ENCODE measurements around the gene EIF5.

EIF5 gene

DNA sequence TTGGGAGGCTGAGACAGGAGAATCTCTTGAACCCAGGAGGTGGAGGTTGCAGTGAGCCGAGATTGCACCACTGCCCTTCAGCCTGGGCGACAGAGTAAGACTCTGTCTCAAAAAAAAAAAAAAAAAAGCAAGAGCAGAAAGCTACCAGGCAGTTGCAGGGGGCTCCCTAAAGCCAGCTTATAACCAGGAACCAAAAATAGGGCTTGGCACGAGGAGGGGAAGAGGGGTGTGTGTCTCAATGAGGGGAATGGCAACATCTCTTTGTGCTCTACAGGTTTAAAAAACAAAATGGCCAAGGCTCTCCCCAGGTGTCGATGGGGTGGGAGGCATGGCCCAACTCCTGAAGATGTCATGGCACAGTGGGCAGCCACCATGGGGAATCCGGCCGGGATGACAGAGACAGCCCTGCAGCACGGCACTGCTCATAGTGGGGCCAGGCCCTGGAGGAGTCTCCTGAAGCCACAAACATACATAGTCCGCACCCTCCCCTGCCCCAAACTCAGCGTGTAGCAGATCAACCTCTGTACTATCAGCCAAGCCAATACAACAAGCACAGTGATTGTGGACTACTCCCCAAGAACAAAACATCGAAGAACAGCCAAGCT, 16.0 kb upstream of the EIF5 start:
- ChIA-PET CTCF (interaction anchor here (0.6 kb wide), 1 partner anchor 55 kb away, joined by 3 read pairs; no protein-coding TSS in a partner anchor), POLR2A (interaction anchor here (1.1 kb wide), 1 partner anchor 10 kb away, joined by 3 read pairs; no protein-coding TSS in a partner anchor)
- H3K36me3 ChIP-seq (ENCODE audit: control insufficient read depth in 2 of 2, insufficient read depth in 1 of 2, low read length in 2 of 2), result no peaks in the 10 kb centered on the region
- H3K9me3 ChIP-seq (ENCODE audit: control insufficient read depth, insufficient read depth, low read depth, low read length), result no peaks in the 10 kb centered on the region
- no peaks in the 10 kb centered on the region for H3K4me1 ChIP-seq (ENCODE audit: control insufficient read depth, insufficient read depth, low read length)
- no peak overlapping the region for H3K27ac ChIP-seq (ENCODE audit: extremely low read depth, low read depth, low read length)
- TF ChIP-seq ZNF701 (tag by site-specific recombination; IDR thresholded peaks at IDR 0.05) (no peak), ZNF518A (tag by site-specific recombination; conservative IDR thresholded peaks at IDR 0.05; ENCODE audit: low read depth) (no peak), KLF9 (tag by site-specific recombination; IDR thresholded peaks at IDR 0.05; ENCODE audit: low read depth) (no peak), ZNF488 (tag by site-specific recombination; IDR thresholded peaks at IDR 0.05) (no peak), ZNF221 (tag by site-specific recombination; IDR thresholded peaks at IDR 0.05; ENCODE audit: borderline replicate concordance) (no peak), PRDM6 (tag by site-specific recombination; IDR thresholded peaks at IDR 0.05) (no peak), ZNF600 (tag by site-specific recombination; IDR thresholded peaks at IDR 0.05) (no peak), ZNF266 (tag by site-specific recombination; IDR thresholded peaks at IDR 0.05; ENCODE audit: low read depth) (no peak), MYNN (tag by site-specific recombination; IDR thresholded peaks at IDR 0.05; ENCODE audit: borderline replicate concordance) (no peak), ZBTB26 (tag by site-specific recombination; optimal IDR thresholded peaks at IDR 0.05) (no peak), ZXDB (tag by site-specific recombination; IDR thresholded peaks at IDR 0.05) (no peak), ZNF654 (tag by site-specific recombination; IDR thresholded peaks at IDR 0.05; ENCODE audit: low read depth) (no peak), ZNF514 (tag by site-specific recombination; IDR thresholded peaks at IDR 0.05) (no peak)
- TF ChIP-seq, protein P1, sequence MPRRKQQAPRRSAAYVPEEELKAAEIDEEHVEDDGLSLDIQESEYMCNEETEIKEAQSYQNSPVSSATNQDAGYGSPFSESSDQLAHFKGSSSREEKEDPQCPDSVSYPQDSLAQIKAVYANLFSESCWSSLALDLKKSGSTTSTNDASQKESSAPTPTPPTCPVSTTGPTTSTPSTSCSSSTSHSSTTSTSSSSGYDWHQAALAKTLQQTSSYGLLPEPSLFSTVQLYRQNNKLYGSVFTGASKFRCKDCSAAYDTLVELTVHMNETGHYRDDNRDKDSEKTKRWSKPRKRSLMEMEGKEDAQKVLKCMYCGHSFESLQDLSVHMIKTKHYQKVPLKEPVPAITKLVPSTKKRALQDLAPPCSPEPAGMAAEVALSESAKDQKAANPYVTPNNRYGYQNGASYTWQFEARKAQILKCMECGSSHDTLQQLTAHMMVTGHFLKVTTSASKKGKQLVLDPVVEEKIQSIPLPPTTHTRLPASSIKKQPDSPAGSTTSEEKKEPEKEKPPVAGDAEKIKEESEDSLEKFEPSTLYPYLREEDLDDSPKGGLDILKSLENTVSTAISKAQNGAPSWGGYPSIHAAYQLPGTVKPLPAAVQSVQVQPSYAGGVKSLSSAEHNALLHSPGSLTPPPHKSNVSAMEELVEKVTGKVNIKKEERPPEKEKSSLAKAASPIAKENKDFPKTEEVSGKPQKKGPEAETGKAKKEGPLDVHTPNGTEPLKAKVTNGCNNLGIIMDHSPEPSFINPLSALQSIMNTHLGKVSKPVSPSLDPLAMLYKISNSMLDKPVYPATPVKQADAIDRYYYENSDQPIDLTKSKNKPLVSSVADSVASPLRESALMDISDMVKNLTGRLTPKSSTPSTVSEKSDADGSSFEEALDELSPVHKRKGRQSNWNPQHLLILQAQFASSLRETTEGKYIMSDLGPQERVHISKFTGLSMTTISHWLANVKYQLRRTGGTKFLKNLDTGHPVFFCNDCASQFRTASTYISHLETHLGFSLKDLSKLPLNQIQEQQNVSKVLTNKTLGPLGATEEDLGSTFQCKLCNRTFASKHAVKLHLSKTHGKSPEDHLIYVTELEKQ (tag by site-specific recombination; IDR thresholded peaks at IDR 0.05; ENCODE audit: borderline replicate concordance), result no peak
- no peak overlapping the region for H3K4me3 ChIP-seq (ENCODE audit: low read depth, low read length)
